GM20000 (cell line): ENCODE data around the gene SRR.
"Not testable (repeated sequence)": the region's sequence is repeated elsewhere in the genome, so short reads cannot be mapped to it uniquely, and the experiment has no call there.

Experiments used
- DNase-seq: peaks from one replicate; pipeline ENCODE4 v3.0.0; 2012; ENCODE audit warnings: low spot score
- CTCF ChIP-seq: IDR thresholded peaks from 2 replicates; pipeline ENCODE4 v1.5.1; 2012; ENCODE audit warnings: mild to moderate bottlenecking, control low read depth; ENCODE audit errors: extremely low read depth, missing control alignments

SRR gene

GRCh38 chr17:2303204-2304188 lies at the start of gene SRR, which contains the start of gene SMG6:
Gene SRR, plus strand, starts transcription at chr17:2303950. Its CDS starts 11,611 bp downstream, at chr17:2315561.
Gene SMG6, minus strand, starts transcription at chr17:2303785. Its CDS starts 65 bp downstream, at chr17:2303720.
- TF ChIP-seq CTCF: no peak
- peak; percentile 100 for DNase-seq

GRCh38 chr17:2258830-2259229 lies 44.9 kb upstream of the SRR start:
- not testable (repeated sequence) for DNase-seq

GRCh38 chr17:2259769-2260536 lies 43.8 kb upstream of the SRR start:
- peak; percentile 72 for DNase-seq
- no peak for TF ChIP-seq CTCF

GRCh38 chr17:2262135-2262587 lies 41.6 kb upstream of the SRR start:
- no peak for TF ChIP-seq CTCF
- DNase-seq: no peak

- TF ChIP-seq CTCF: no peak
- no peak for DNase-seq
Measured at GRCh38 chr17:2263183-2264066, 40.3 kb upstream of the SRR start.

GRCh38 chr17:2264067-2264860 lies 39.5 kb upstream of the SRR start:
- no peak for TF ChIP-seq CTCF
- DNase-seq: no peak

- DNase-seq: not testable (repeated sequence)
Measured at GRCh38 chr17:2265166-2265565, 38.6 kb upstream of the SRR start.
